Fibroblast of villous mesenchyme (primary cell): ENCODE measurements around the gene WFDC11. TPM values are rescaled to one million over a fixed set of nuclear protein-coding genes. Genes with fewer than 3 reads are reported as not detected.
"Not testable (repeated sequence)": the region's sequence is repeated elsewhere in the genome, so short reads cannot be mapped to it uniquely, and the experiment has no call there.

Experiments
- DNase-seq: peaks from one replicate; pipeline ENCODE4 v3.0.0-alpha.2; 2010; ENCODE audit warnings: low read depth
- H3K4me3 ChIP-seq: 2 replicates; pipeline ENCODE4 v1.5.1; 2011; ENCODE audit warnings: low read depth, mild to moderate bottlenecking, low read length
- CTCF ChIP-seq: IDR thresholded peaks from 2 replicates; pipeline ENCODE4 v1.5.1; 2012; ENCODE audit warnings: low read depth, mild to moderate bottlenecking, low read length; ENCODE audit not compliant: insufficient read depth
- total RNA-seq: library from RNA; depleted of rRNA; stranded (reverse); fragments of >200 nt; gene quantifications from 2 replicates; pipeline ENCODE4 v1.2.3, GENCODE V29; 2012

Gene WFDC11
- total RNA-seq = not detected in 2 replicates

GRCh38 chr20:45670139-45670538 is at the start of gene WFDC11:
TSS of gene WFDC11 (minus strand) at chr20:45670239. CDS start at chr20:45650600, 19,639 bp downstream.
- no peak for TF ChIP-seq CTCF
- DNase-seq = no peak
- no peak within 1 kb of the TSS for H3K4me3 ChIP-seq

- not testable (repeated sequence) for DNase-seq, H3K4me3 ChIP-seq
Measured at GRCh38 chr20:45716141-45716688, 46.2 kb upstream of the WFDC11 start.

- DNase-seq = peak; percentile 21
- no peak for TF ChIP-seq CTCF
- no peak within 1 kb of the TSS for H3K4me3 ChIP-seq
Measured at GRCh38 chr20:45704969-45705637, 35.1 kb upstream of the WFDC11 start, which contains the start of gene WFDC10B. TSS of gene WFDC10B (minus strand) at chr20:45705019. CDS start at chr20:45685992, 19,027 bp downstream.

- no peak for DNase-seq
- no peak within 1 kb of the TSS for H3K4me3 ChIP-seq
- no peak for TF ChIP-seq CTCF
Measured at GRCh38 chr20:45701873-45702272, 31.8 kb upstream of the WFDC11 start, which contains the start of gene WFDC13. TSS of gene WFDC13 (plus strand) at chr20:45702038. CDS start at chr20:45702124, 86 bp downstream.

GRCh38 chr20:45701104-45701503 is 31.1 kb upstream of the WFDC11 start:
- H3K4me3 ChIP-seq = no peak overlapping the region
- no peak for DNase-seq
- no peak for TF ChIP-seq CTCF

- no peak overlapping the region for H3K4me3 ChIP-seq
- no peak for DNase-seq
- TF ChIP-seq CTCF = no peak
Measured at GRCh38 chr20:45695496-45695895, 25.5 kb upstream of the WFDC11 start.

- not testable (repeated sequence) for DNase-seq, H3K4me3 ChIP-seq
Measured at GRCh38 chr20:45693346-45693745, 23.3 kb upstream of the WFDC11 start.

GRCh38 chr20:45685896-45686295 is 15.9 kb upstream of the WFDC11 start:
- TF ChIP-seq CTCF = peak; percentile 34
- DNase-seq = peak; percentile 3
- no peak overlapping the region for H3K4me3 ChIP-seq
